GM18502 (cell line): ENCODE data around the gene RAB11B.
A peak's percentile ranks its signal among the peaks of the same experiment; 100 is the strongest.
"Not testable (repeated sequence)": the region's sequence is repeated elsewhere in the genome, so short reads cannot be mapped to it uniquely, and the experiment has no call there.

Experiments
- ATAC-seq: cut with Tn5 transposase; IDR thresholded peaks from one replicate; pipeline ENCODE4 v1.9.1; 2021; ENCODE audit warnings: mild to moderate bottlenecking; ENCODE audit not compliant: unreplicated experiment, poor library complexity

The RAB11B gene

DNA sequence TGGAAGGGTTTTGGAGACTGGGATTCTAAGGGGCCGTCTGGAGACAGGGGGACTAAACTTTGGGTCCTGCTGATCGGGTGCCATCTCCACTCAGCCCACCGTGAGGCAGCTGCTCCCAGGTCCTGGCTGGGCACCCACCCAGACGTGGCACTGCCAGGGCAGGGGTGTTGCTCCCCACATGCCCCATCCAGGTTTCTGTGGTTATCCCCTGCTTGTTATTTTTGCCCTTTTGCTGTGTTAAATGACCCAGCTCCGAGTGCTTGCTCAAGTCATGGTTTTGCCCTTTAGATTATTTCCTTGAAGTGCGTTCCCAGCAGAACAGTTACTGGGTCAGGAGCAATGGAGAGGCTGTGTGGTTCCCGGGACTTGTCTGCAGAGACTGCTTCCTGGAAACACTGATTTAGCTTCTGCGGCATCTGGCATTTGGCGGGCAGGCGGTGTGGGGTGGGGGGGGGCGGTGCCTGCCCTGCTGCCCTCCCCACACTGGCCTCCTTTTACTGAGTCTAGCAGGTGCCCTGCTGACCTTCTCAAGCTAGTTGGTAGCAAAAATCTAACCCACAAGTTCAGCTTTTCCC lies 1.9 kb downstream of the RAB11B start:
- no peak for ATAC-seq

- no peak for ATAC-seq
These were observed 3.2 kb downstream of the RAB11B start for GRCh38 chr19:8393192-8393870.

DNA sequence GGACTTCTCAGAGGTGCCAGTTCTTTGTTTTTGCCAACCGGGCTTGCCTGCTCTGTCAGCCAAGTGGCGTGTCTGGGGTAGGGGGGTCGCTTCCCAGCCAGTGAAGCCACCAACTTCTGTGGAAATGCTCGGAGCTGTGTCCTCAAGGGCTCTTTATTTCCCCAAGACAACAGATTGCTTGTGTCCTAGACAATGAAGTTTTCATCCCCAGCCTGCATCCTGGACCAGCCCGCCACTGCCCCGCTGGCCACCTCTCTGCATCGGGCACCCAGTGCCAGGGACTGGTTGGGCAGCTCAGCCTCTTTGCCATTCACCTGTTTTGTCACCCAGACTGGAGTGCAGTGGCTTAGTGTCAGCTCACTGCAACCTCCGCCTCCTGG lies 3.7 kb downstream of the RAB11B start:
- no peak for ATAC-seq

- ATAC-seq: no peak
These were observed 5.5 kb downstream of the RAB11B start for GRCh38 chr19:8395621-8396082.

DNA sequence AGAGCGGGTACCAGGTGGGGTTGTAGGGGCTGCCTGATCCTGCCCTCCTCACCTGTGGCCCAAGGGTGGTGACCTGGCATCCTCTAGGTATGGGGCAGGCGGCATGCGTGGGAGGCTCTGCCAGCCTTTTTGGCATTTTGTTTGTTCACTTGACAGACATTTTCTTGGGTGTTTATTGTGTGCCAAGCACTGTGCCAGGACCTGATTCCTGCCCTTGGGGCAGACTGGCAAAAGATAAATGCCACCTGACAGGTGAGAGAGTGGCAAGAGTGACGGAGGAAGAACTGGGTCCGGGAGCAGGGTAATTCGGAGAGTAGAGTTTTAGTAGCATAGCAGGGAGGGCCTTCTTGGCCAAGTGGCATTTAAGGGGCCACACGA lies 6.0 kb downstream of the RAB11B start:
- ATAC-seq: no peak

DNA sequence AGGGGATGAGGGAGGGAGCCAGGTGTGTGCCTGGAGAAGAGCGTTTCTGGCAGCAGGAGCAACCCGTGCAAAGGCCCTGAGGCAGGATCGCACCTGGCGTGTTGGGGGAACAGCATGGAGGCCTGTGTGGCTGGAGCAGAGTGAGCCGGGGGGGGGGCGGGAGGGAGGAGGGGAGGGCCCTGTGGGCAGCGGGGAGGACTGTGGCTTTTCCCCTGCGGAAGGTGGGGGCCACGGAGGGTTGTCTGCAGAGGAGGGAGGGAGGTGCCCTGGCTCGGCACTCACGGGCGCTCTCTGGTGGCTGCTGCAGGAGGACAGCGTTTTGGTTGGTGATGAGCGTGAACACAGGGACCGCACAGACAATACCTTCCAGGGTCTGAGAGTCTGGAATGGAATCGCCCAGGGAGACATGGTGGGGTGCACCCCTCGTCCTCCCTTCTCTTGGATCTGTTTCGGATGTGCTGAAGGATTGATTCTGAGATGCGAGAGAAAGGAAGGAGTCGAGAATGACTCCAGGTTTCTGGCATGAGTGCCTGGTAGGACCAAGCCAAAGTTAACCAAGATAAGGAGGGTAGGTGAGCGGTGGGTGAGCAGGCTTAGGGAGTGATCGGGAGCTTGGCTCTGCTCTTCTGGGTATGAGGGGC lies 6.5 kb downstream of the RAB11B start:
- no peak for ATAC-seq

DNA sequence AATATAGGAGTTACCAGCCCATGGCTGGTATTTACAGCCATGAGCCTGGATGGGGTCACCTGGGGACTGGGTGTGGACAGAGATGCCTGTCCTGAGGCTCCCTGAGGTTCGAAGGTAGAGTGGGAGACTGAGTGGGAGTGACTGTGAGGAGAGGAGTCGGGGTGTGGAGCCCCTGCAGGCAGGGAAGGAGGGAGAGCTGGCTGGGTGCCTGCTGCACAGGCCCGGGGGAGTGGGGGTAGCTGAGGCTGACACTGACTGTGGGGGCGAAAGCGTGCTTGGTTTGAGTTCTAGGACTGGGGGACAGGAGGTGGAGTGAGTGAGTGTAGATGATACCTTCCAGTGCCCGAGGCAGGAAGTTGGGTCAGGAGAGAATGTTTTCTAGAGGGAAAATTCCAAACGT lies 7.1 kb downstream of the RAB11B start:
- ATAC-seq: no peak

- no peak for ATAC-seq
These were observed 7.7 kb downstream of the RAB11B start for GRCh38 chr19:8397746-8398310.

GRCh38 chr19:8398311-8398771 lies 8.2 kb downstream of the RAB11B start:
- no peak for ATAC-seq

DNA sequence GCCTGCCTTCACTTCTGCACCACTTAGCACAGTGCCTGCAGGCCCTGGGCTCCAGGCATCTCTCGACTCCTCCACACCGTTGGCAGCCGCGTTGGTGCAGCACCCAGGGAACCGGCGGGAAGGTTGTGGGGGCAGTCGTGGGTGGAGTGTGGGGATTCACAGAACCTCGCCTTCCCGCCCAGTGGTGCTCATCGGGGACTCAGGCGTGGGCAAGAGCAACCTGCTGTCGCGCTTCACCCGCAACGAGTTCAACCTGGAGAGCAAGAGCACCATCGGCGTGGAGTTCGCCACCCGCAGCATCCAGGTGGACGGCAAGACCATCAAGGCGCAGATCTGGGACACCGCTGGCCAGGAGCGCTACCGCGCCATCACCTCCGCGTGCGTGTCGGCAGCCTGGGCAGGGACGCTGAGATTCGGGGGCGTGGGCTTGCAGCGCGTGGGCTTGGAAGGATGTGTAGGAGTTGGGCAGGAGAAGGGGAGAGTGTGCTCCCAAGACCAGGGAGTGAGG lies 9.6 kb downstream of the RAB11B start:
- ATAC-seq: no peak

DNA sequence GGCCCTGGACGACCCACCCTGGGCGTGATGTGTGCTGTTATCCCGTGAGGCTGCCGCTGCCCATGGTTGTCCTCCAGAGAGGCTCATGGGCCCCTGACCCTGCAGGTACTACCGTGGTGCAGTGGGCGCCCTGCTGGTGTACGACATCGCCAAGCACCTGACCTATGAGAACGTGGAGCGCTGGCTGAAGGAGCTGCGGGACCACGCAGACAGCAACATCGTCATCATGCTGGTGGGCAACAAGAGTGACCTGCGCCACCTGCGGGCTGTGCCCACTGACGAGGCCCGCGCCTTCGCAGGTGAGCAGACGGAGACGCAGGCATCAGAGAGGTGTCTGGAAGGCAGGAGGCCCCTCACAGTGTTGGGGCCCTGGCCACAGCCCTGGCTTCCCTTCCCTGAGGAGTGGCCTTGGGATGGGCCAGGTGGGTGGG lies 11.8 kb downstream of the RAB11B start:
- ATAC-seq: no peak

GRCh38 chr19:8403098-8403819 lies 13.1 kb downstream of the RAB11B start:
- ATAC-seq: no peak

DNA sequence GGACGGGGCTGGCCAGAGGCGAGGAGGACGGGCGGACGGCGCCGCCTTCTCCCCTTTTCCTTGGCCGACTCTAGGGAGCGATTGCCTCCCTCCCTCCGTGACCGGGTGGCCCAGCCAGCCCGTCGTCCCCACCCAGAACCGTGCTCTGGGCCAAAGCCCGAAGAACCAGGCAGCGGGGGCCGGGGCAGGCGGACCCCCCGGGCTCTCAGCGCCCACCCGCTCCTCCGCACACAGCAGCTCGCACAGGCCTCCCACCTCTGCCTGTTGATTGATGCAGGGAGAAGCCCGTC lies 13.6 kb downstream of the RAB11B start:
- ATAC-seq: no peak

GRCh38 chr19:8404391-8405151 lies 14.4 kb downstream of the RAB11B start:
- ATAC-seq: no peak

GRCh38 chr19:8410718-8411117 lies 20.6 kb downstream of the RAB11B start:
- ATAC-seq: not testable (repeated sequence)

DNA sequence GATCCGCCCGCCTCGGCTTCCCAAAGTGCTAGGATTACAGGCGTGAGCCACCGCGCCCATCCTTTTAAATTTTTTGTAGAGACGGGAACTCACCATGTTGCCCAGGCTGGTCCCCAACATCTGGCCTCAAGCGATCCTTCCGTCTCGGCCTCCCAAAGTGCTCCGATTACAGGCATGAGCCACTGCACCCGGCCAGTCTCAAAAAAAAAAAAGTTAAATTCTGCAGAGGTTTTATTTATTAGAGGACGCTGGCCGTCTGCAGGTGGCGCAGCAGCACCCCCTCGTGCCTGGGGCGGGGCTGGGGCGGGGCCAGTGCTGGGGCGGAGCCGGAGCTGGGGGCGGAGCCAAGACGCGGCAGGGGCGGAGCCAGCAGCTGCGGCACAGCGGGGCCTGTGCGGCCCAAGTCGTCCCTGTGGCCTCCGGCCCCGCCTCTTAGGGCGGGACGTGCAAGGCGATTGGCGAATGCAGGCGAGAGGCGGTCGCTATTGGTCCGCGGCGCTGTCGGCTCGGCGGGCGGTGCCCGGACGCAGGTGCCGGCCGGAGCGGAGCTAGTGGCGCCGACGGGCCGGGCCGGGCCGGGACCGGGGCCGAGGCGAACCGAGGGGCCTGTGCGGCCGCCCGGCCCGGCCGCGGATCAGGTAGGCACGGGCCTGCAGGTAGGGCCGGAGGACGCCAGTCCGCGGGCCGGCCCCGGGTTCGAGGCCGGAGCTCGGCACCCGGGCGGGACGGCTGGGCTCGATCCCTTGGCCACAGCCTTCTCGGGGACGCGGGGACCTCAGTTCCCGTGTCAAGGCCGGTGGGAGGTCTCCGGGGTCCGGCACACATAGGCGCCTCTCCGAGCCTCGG lies 22.8 kb downstream of the RAB11B start, which contains the start of gene MARCHF2:
TSS of gene MARCHF2 (plus strand) at position 523 of the 846 bp plus-strand sequence. CDS start 8,536 bp downstream, outside the sequence.
- peak; percentile 99 for ATAC-seq

DNA sequence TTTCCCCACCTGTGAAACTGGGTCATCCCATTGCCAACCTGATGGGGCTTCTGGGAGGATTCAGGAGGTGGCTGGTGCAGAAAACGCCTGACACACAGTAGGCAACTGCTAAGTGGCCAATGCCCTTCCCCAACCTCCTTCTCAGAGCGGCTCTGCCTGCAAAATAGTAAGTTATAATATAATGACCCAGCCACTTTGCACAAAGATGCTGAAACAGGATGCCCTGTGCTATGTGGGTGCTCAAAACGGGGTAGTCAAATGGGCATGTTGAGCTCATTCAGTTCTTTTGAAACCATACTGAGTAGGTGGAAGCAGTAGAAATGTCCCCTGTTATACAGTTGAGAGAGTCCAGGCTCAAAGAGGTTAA lies 23.5 kb downstream of the RAB11B start:
- no peak for ATAC-seq

- no peak for ATAC-seq
These were observed 26.6 kb downstream of the RAB11B start for GRCh38 chr19:8416796-8417195.
